Astrocyte (in vitro differentiated cells and primary cell): Measurements from ENCODE around the gene PPP2R5C.

Experiments used
- CTCF ChIP-seq: IDR thresholded peaks from 2 replicates; pipeline ENCODE4 v1.5.1; 2011; ENCODE audit warnings: low read depth, mild to moderate bottlenecking, inconsistent platforms, low read length, moderate library complexity; ENCODE audit not compliant: insufficient read depth
- EZH2 ChIP-seq: IDR thresholded peaks from 2 replicates; pipeline ENCODE4 v1.6.1; 2012; ENCODE audit warnings: mild to moderate bottlenecking, low read length, inconsistent platforms; ENCODE audit not compliant: insufficient read depth

DNA sequence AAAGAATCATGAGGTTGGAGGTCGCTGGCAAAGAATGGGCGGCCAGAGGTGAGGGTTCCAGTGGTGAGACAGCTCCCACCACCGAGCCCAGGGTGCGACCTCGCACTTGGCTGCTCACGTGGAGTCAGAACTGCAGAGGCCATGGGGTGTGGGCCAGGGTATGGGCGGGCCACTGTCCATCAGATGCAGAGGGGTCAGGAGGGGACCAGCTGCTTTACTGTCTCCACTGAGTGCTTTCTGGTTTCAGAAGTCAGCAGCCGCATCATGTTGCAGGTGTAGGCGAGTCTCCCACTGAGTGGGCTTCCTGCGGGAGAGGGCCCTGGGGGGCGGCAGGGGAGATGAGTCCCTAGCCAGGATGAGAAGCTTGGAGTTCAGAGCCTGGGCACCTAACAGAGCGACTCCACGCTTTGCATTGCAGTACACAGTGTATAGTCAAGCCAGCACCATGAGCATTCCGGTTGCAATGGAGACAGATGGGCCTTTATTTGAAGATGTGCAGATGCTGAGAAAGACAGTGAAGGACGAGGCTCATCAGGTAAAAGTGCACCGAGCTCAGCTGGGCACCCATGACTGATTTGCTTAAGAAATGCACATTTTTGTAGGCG lies 156.0 kb downstream of the PPP2R5C start:
- TF ChIP-seq EZH2 (no peak), CTCF (no peak)
